BE2C (cell line): ENCODE measurements around the gene NUP188.
"Not testable (repeated sequence)": the region's sequence is repeated elsewhere in the genome, so short reads cannot be mapped to it uniquely, and the experiment has no call there.

Source experiments
- DNase-seq: peaks from one replicate; pipeline ENCODE4 v3.0.0-alpha.2; 2020
- H3K27me3 ChIP-seq: fragments of 250-450 bp; sonication (Bioruptor Pico); 2 replicates; pipeline ENCODE4 v1.5.1; 2020; ENCODE audit warnings: mild to moderate bottlenecking
- H3K36me3 ChIP-seq: fragments of 250-450 bp; sonication (Bioruptor Pico); 2 replicates; pipeline ENCODE4 v1.5.1; 2020; ENCODE audit warnings: mild to moderate bottlenecking
- H3K4me1 ChIP-seq: fragments of 250-450 bp; sonication (Bioruptor Pico); 2 replicates; pipeline ENCODE4 v1.5.1; 2020
- H3K4me3 ChIP-seq: 2 replicates; pipeline ENCODE4 v1.5.1; 2011; ENCODE audit warnings: low read depth, low read length
- H3K9me3 ChIP-seq: fragments of 250-450 bp; sonication (Bioruptor Pico); 2 replicates; pipeline ENCODE4 v1.5.1; 2020
- CTCF ChIP-seq: IDR thresholded peaks from 2 replicates; pipeline ENCODE4 v1.5.1; 2012; ENCODE audit warnings: mild to moderate bottlenecking, low read depth, low read length

Gene NUP188

GRCh38 chr9:128937310-128938165, 10.0 kb upstream of the NUP188 start:
- DNase-seq: no peak
- Histone ChIP-seq H3K4me3 (no peak overlapping the region), H3K4me1 (peaks cover 12% of the 10 kb centered on the region), H3K27me3 (no peaks in the 10 kb centered on the region), H3K9me3 (no peaks in the 10 kb centered on the region), H3K36me3 (no peaks in the 10 kb centered on the region)
- TF ChIP-seq CTCF: no peak

GRCh38 chr9:128940271-128940921, 7.1 kb upstream of the NUP188 start:
- peaks cover 12% of the 10 kb centered on the region for H3K4me1 ChIP-seq
- no peaks in the 10 kb centered on the region for H3K36me3 ChIP-seq
- no peaks in the 10 kb centered on the region for H3K9me3 ChIP-seq
- no peak overlapping the region for H3K4me3 ChIP-seq
- DNase-seq: no peak
- no peak for TF ChIP-seq CTCF
- no peaks in the 10 kb centered on the region for H3K27me3 ChIP-seq

- no peaks in the 10 kb centered on the region for H3K36me3 ChIP-seq
- no peak for TF ChIP-seq CTCF
- H3K4me3 ChIP-seq: no peak overlapping the region
- H3K27me3 ChIP-seq: no peaks in the 10 kb centered on the region
- no peak for DNase-seq
- H3K4me1 ChIP-seq: peaks cover 12% of the 10 kb centered on the region
- H3K9me3 ChIP-seq: no peaks in the 10 kb centered on the region
Observed at GRCh38 chr9:128940946-128941755, 6.3 kb upstream of the NUP188 start.

- Histone ChIP-seq H3K36me3 (peaks cover 2% of the 10 kb centered on the region; the same call in 1 of the 2 replicates), H3K4me3 (no peak overlapping the region), H3K9me3 (no peaks in the 10 kb centered on the region), H3K27me3 (no peaks in the 10 kb centered on the region), H3K4me1 (peaks cover 12% of the 10 kb centered on the region)
- TF ChIP-seq CTCF: no peak
- DNase-seq: no peak
Observed at GRCh38 chr9:128943832-128944620, 3.5 kb upstream of the NUP188 start.

GRCh38 chr9:128944966-128945365, 2.5 kb upstream of the NUP188 start:
- peaks cover 12% of the 10 kb centered on the region for H3K4me1 ChIP-seq
- not testable (repeated sequence) for H3K36me3 ChIP-seq, DNase-seq, H3K27me3 ChIP-seq, H3K9me3 ChIP-seq, H3K4me3 ChIP-seq
